Prostate gland (tissue), 2 donors: ENCODE results near the gene TSSC4.

Experiments used
- POLR2A ChIP-seq: fragments of 450-650 bp; IDR thresholded peaks from one replicate; pipeline ENCODE4 v1.6.1; 2016; ENCODE audit warnings: antibody characterized with exemption, mild to moderate bottlenecking
- TF ChIP-seq, protein P1 (sequence below), 4 experiments: fragments of 200-600 bp in 2 of 4; fragments of 450-650 bp in 2 of 4; sonication (generic) in 2 of 4; IDR thresholded peaks; 1 replicate in 3 of 4; 2 replicates in 1 of 4; pipeline ENCODE4 v1.5.1; 2016 to 2019; ENCODE audit warnings: antibody characterized with exemption in 4 of 4, mild to moderate bottlenecking in 2 of 4, moderate library complexity in 2 of 4

DNA sequence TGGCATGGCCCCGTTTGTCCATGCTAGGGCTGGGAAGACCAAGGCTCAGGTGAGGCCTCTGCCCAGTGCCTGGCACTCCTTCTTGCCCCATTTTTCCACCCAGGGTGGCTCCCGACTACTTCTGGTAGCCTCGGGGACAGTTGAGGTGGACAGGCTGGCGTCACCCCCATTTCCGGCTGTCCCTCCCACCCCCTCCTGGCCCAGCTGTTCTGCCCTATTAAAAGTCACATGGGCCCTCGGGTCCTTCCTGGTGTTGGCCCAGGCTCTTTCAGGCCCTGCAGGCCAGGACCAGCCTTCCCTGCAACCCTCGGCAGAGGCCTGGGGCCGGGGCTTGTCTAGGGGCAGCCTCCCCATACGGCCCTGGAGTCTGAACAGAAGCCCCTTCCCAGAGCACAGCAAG is 14.0 kb upstream of the TSSC4 start:
- TF ChIP-seq, protein P1, sequence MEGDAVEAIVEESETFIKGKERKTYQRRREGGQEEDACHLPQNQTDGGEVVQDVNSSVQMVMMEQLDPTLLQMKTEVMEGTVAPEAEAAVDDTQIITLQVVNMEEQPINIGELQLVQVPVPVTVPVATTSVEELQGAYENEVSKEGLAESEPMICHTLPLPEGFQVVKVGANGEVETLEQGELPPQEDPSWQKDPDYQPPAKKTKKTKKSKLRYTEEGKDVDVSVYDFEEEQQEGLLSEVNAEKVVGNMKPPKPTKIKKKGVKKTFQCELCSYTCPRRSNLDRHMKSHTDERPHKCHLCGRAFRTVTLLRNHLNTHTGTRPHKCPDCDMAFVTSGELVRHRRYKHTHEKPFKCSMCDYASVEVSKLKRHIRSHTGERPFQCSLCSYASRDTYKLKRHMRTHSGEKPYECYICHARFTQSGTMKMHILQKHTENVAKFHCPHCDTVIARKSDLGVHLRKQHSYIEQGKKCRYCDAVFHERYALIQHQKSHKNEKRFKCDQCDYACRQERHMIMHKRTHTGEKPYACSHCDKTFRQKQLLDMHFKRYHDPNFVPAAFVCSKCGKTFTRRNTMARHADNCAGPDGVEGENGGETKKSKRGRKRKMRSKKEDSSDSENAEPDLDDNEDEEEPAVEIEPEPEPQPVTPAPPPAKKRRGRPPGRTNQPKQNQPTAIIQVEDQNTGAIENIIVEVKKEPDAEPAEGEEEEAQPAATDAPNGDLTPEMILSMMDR (IDR thresholded peaks at IDR 0.05), result no peak
- TF ChIP-seq POLR2A, result no peak
